ENCODE results near the gene NPPB.
"Not testable (repeated sequence)": the region's sequence is repeated elsewhere in the genome, so short reads cannot be mapped to it uniquely, and the experiment has no call there.

The NPPB gene

GRCh38 chr1:11858613-11858967 is at the start of gene NPPB:
TSS of gene NPPB (minus strand) at chr1:11858945. CDS start at chr1:11858833, 112 bp downstream.
- DNase-seq: no peak

- DNase-seq: peak; percentile 98
These were observed 49.4 kb upstream of the NPPB start for GRCh38 chr1:11908095-11908675.

- DNase-seq: peak; percentile 93
These were observed 48.7 kb upstream of the NPPB start for GRCh38 chr1:11907275-11908094.

- no peak for DNase-seq
These were observed 48.1 kb upstream of the NPPB start for GRCh38 chr1:11906870-11907269.

- no peak for DNase-seq
These were observed 46.2 kb upstream of the NPPB start for GRCh38 chr1:11904978-11905377.

- not testable (repeated sequence) for DNase-seq
These were observed 45.4 kb upstream of the NPPB start for GRCh38 chr1:11904156-11904555.

GRCh38 chr1:11903210-11903609 is 44.5 kb upstream of the NPPB start:
- no peak for DNase-seq

GRCh38 chr1:11901446-11901845 is 42.7 kb upstream of the NPPB start:
- DNase-seq: not testable (repeated sequence)

GRCh38 chr1:11898831-11899467 is 40.2 kb upstream of the NPPB start:
- DNase-seq: no peak

- no peak for DNase-seq
These were observed 39.5 kb upstream of the NPPB start for GRCh38 chr1:11898086-11898785.

GRCh38 chr1:11894501-11894900 is 35.8 kb upstream of the NPPB start:
- DNase-seq: not testable (repeated sequence)

GRCh38 chr1:11893907-11894251 is 35.1 kb upstream of the NPPB start:
- peak; percentile 46 for DNase-seq

- no peak for DNase-seq
These were observed 32.9 kb upstream of the NPPB start for GRCh38 chr1:11891433-11892186.

GRCh38 chr1:11888877-11889208 is 30.1 kb upstream of the NPPB start:
- no peak for DNase-seq

GRCh38 chr1:11888206-11888876 is 29.6 kb upstream of the NPPB start:
- no peak for DNase-seq

GRCh38 chr1:11887666-11888007 is 28.9 kb upstream of the NPPB start:
- no peak for DNase-seq

GRCh38 chr1:11886986-11887665 is 28.4 kb upstream of the NPPB start:
- no peak for DNase-seq

- no peak for DNase-seq
These were observed 27.2 kb upstream of the NPPB start for GRCh38 chr1:11885916-11886315.

- DNase-seq: peak; percentile 12
These were observed 24.2 kb upstream of the NPPB start for GRCh38 chr1:11882814-11883538.

GRCh38 chr1:11881749-11882441 is 23.1 kb upstream of the NPPB start:
- DNase-seq: no peak
